ENCODE results near the gene RAB30. TPM values are rescaled to one million over a fixed set of nuclear protein-coding genes. Genes with fewer than 3 reads are reported as not detected.

RAB30 gene
- total RNA-seq, 2 donors from 2014 or later = 8.7 to 12.1 TPM

DNA sequence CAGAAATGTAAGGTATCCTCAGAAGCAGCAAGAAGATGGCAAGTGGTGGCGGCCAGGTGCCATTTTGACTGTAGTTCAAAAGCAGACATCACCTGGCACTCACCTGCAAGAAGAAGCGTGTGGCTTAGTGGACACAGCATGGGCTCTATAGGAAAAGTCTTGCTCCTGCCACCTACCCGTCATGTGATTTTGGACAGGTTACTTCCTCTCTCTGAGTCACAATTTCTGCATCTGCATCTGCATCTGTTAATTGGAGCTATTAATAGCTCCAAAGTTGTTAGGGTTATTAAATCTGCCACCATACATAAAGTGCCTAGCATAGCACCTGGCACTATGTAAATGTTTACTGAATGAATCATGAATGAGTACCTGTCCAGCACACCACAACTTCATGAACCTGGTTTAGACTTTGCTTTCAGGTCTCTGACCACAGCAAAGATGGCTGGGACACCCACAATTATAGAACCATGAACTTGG lies 16.8 kb downstream of the RAB30 start:
- ATAC-seq = no peak
- H3K36me3 Mint-ChIP-seq = peaks cover 26% of the 10 kb centered on the region in 2 donors

DNA sequence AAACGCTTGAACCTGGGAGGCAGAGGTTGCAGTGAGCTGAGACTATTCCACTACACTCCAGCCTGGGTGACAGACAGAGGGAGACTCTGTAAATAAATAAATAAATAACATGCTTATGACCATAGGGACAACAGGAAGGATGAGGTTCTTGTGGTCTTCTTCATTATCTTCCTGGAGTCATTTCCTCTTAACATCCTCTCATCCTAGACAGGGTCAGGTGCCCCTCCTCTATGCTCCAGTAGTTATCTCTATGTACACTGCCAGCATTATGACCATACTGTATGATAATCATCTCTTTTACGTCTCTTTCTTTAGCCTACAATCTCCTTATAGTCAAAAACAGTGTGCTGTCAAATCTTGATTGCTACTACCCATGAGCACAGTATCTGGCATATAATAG lies 17.7 kb downstream of the RAB30 start:
- Mint-ChIP-seq H3K36me3 (peaks cover 26% of the 10 kb centered on the region in 2 donors), H3K9me3 (peaks cover 0 to 22% of the 10 kb centered on the region in 2 donors), H3K27ac (peak overlapping the region in 1 of 2 donors; percentile 51)
- DNase-seq (ENCODE audit: low spot score in 2 of 2) (no peak), ATAC-seq (peak in 1 of 2 donors; percentile 18)

More for the DNA sequence above, 16.8 kb downstream of the RAB30 start:
- peaks cover 0 to 22% of the 10 kb centered on the region in 2 donors for H3K9me3 Mint-ChIP-seq
- peak overlapping the region in 1 of 2 donors; percentile 51 for H3K27ac Mint-ChIP-seq
- no peak for DNase-seq (ENCODE audit: low spot score in 2 of 2)

DNA sequence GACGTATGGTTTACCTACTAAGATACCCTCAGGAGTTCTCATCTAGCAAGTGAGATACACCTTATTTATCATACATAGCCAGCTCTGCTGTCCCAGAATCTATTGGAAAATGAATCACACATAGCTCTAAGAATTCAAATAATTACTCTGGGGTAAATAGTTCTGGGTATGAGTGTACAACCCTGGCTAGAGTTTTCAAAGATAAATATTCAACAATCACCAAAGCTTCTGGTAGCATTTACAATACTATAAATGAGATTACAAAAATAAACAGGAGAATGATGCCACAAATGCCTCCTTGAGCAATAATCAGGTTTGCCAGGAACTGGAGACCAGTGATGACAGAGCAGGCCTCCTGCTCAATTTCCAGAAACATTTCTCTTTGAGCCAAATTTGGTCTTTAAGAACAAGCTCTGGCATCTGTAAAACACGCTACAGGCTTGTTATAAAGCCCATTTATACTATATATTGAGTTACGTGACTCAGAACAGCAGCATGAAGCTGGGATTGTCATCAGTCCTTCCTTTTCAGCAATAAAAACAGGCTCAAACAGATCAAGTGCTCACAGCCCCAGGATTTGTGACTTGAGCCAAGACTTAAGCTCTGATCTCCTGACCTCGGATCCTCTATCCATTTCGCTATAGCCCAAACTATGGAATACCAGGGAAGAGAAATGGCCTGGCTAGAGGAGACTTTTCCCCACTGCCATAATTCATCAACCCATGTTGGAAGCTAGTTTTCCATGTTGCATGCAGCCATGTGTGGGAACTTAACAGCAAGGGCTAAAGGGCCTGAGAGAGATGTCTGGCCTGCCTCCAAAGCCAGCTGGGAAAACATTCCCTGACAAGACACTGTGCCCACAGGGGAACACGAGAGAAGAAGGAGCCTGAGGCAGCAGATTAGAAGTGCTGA lies 19.7 kb downstream of the RAB30 start:
- no peak overlapping the region for H3K27ac Mint-ChIP-seq
- no peak for DNase-seq (ENCODE audit: low spot score in 2 of 2)
- ATAC-seq = peak; percentile 26 to 92
- H3K9me3 Mint-ChIP-seq = peaks cover 0 to 22% of the 10 kb centered on the region in 2 donors
- H3K36me3 Mint-ChIP-seq = peaks cover 26% of the 10 kb centered on the region in 2 donors

DNA sequence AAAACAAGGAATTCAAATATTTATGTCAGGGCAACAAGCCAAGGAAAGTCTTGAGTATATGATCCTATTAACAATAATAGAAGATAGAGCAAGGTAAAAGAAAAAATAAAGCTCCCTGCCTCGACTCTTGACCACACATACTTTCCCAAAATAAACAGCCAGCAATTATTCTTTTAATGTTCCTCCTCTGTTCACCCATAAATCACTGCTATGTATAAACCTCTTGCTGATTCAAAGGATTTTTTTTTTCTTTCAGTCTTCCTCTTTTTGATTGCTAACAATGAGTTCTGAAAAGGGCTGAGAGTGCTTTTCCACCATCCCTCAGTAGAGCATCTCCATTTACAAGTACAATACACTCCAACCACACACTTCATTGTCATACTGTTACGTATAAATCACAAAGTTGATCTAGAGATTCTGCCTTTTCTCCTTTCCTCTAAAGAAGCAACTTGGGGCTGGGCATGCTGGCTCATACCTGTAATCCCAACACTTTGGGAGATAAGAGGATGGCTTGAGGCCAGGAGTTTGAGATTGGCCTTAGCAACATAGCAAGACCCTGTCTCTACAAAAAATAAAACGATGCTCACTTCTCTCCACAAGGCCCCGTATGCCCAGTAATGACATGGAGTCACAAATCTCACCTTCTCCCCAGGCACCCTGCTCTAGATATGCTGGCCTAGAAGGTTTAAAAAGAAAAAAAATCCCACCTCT lies 24.0 kb downstream of the RAB30 start:
- DNase-seq (ENCODE audit: low spot score in 2 of 2) = no peak
- no peak for ATAC-seq
- H3K36me3 Mint-ChIP-seq = peaks cover 9 to 12% of the 10 kb centered on the region in 2 donors
- no peak overlapping the region for H3K27ac Mint-ChIP-seq
- H3K9me3 Mint-ChIP-seq = peaks cover 0 to 12% of the 10 kb centered on the region in 2 donors

DNA sequence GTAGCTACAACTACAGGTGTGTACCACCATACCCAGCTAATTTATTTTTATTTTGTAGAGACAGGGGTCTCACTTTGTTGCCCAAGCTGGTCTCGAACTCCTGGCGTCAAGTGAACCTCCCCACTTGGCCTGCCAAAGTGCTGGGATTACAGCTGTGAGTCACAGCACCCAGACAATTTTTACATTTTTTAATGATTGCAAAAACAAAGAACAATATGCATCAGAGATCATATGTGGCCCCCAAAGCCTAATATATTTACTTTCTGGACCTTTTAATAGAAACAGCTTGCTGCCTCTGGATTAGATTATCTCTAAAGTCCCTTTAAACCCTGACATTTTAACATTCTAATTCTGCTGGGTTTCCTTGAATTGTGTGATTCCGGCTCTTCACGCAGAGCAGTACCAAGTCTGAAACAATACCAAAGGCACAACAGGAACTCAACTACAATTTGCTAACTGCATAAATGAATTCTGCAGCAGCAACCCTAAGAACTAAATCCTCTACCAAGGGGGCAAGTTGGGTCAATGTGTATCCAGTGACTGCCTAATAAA lies 25.0 kb downstream of the RAB30 start:
- Mint-ChIP-seq H3K9me3 (peaks cover 0 to 11% of the 10 kb centered on the region in 2 donors), H3K36me3 (peaks cover 8 to 10% of the 10 kb centered on the region in 2 donors), H3K27ac (no peak overlapping the region)
- ATAC-seq (no peak), DNase-seq (ENCODE audit: low spot score in 2 of 2) (no peak)

DNA sequence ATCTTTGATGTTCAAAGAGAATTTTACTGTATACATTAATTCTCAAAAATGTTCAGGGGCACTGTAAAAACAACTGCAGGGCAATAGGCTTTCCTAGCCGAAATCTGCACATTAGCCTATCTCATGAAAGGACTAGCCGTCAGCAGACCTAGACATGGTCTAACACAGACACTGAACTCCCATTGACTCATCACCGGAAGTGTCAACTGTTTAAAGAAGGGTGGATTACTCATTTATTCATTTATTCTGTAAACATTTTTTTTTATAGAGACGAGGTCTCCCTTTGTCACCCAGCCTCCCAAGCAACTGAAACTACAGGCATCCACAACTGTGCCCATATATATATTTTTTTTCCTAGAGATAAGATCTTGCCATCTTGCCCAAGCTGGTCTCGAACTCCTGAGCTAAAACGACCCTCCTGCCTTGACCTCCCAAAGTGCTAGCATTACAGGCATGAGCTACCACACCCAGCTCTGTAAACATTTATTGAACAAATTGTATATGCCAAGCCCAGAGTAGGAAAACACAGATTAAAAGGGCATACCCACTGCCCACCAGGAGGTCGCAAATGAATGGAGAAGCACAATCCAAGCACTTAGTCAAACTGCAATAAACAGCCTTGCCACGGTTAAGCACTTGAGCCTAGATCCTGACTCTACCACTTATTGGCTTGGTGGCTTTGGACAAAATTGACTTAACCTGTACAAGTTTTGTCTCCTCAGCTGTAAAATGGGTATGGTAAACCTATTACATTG lies 26.6 kb downstream of the RAB30 start:
- Mint-ChIP-seq H3K36me3 (peaks cover under 1 to 7% of the 10 kb centered on the region in 2 donors), H3K9me3 (peaks cover 0 to 1% of the 10 kb centered on the region in 2 donors), H3K27ac (no peak overlapping the region)
- peak; percentile 29 to 69 for ATAC-seq
- DNase-seq (ENCODE audit: low spot score in 2 of 2) = no peak

DNA sequence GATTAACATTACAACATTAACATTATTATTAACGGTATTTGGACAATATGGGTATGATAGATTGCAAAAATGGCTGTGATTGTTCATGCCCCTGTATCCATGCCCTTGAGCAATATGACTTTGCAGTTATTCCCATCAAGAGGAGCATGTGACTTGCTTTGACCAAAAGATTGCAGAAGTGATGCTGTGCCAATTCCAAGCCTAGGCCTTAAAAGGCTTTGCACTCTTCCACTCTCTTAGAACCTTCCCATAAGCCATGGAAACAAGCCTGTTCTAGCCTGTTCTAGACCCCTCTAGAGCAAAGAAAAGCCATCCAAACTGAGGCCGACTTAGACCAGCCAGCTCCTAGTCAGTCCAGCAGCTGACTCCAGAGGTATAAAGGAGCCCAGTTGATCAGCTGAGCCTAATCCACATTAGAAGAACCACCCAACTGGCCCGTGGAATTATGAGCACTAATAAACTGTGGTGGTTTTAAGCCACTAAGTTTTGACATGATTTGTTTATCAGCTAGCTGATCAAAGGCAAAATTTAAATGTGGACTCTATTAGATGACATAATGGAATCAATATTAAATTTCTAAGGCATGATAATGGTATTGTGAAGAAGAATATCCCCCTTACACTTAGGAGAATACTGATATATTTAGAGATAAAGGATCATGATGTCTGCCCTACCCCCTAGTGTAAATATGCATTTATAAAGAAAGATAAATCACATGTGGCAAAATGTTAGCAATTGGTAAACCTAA lies 28.6 kb downstream of the RAB30 start:
- Mint-ChIP-seq H3K27ac (no peak overlapping the region), H3K9me3 (peaks cover 6 to 8% of the 10 kb centered on the region in 2 donors), H3K36me3 (peaks cover 9 to 17% of the 10 kb centered on the region in 2 donors)
- DNase-seq (ENCODE audit: low spot score in 2 of 2) (no peak), ATAC-seq (no peak)

DNA sequence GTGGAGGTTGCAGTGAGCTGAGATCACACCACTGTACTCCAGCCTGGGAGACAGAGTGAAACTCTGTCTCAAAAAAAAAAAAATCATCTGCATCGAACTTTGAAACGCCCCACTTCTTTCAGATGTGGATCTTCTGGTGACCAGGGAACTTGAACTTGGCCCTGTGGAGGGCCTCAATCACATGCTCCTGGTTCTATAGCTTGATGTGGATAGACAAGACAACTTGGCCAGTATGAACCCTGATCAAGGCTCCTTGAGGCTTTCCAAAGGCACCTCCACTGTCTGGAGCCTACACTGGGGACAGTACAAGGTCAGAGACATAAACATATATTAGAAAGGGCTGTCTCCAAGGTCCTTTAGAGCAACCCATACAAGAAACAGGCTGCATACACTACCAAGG lies 30.6 kb downstream of the RAB30 start:
- ATAC-seq = no peak
- Mint-ChIP-seq H3K27ac (no peak overlapping the region), H3K9me3 (peaks cover 6 to 15% of the 10 kb centered on the region in 2 donors), H3K36me3 (peaks cover 9 to 24% of the 10 kb centered on the region in 2 donors)
- no peak for DNase-seq (ENCODE audit: low spot score in 2 of 2)

DNA sequence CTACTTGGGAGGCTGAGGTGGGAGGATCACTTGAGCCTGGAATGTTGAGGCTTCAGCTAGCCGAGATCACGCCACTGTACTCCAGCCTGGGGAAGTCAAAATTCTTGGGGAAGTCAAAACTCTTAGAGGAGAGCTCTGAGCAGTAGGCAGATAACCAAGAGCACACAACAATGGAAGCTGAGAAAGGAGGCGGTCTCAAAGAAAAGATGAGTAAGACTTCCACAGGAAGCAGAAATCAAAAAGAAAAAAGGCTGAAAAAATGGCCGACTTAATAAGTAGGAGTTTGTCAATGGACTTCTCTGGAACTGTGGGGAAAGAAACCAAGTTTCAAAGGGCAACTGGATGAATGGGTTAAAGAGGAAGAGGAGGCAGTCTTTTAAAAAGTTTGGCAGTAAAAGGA lies 32.1 kb downstream of the RAB30 start:
- ATAC-seq = no peak
- Mint-ChIP-seq H3K36me3 (peaks cover 9 to 24% of the 10 kb centered on the region in 2 donors), H3K27ac (peak overlapping the region; percentile 12 to 53), H3K9me3 (peaks cover 6 to 15% of the 10 kb centered on the region in 2 donors)
- DNase-seq (ENCODE audit: low spot score in 2 of 2) = no peak

DNA sequence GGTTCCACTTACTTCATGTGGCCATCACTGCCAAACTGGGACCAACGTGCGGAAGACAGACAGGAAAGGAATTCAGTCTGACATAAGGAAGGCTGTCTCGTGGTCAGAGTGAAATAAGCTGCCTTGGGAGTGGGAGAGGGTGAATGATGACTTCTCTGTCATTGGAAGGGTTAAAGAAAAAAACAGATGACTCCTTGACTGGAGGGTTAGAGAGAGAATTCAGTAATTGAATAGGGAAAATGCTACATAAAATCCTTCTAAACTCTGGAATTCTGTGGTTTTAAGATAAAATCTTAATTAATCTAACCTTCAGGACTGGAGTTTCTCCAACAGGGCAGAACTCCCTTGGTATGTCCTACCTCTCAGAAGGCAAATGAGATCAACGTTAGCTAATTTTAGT lies 33.8 kb downstream of the RAB30 start:
- Mint-ChIP-seq H3K27ac (no peak overlapping the region), H3K36me3 (peaks cover 9 to 24% of the 10 kb centered on the region in 2 donors), H3K9me3 (peaks cover 6 to 15% of the 10 kb centered on the region in 2 donors)
- ATAC-seq (no peak), DNase-seq (ENCODE audit: low spot score in 2 of 2) (no peak)

DNA sequence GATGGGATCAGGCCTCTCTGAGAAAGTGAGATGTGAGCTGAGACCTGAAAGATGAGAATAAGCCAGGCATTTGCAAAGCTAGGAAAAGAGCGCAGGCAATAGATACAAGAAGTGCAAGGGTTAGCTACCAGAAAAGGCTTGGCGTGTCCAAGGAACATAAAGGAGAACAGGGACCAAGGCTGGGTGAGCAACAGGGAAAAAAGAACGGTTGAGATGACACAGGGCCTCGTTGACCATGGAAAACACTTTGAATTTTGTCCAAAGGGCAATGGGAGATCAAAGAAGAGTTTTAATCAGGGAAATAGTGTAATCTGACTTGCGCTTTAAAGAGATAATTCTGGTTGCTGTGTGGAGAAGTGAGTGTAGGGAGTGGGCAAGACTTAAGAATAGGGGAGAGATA lies 35.0 kb downstream of the RAB30 start:
- no peak for ATAC-seq
- Mint-ChIP-seq H3K27ac (no peak overlapping the region), H3K9me3 (peaks cover 6 to 15% of the 10 kb centered on the region in 2 donors)

DNA sequence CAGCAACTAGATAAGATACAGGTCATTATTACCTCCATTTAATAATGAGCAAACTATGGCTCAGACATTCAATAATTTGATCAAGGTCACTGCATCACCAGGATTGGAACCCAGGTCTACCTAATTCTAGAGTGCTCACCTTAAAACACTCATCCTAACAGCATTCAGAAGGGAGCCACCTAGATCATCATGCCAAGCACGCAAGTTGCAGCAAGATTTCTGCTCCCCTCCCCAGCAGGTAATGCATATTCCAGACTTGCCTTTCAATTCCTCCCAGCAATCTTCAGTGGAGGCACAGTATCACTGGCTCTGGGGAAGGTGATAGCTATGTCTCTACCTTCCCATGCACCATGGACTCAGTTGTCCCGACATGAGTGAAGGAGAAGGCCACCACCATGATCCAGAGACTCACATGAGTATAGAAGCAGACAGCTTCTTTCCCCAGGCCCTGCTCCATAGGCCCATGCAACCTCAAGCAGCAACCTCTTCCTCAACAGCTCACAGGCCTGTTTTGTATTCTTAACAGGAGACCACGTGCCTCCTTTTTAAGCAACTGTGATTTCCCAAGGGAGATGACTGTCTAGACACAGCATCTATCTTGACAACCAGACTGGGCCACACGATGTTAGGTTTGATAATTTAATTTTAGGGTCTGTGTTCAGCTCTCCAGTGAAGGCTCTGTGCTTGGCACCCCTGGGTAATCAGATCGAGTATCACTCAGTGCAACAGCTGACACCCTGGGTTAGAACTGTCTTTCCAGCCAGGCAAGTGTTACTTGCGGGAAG lies 36.4 kb downstream of the RAB30 start:
- no peak for ATAC-seq

More for the DNA sequence above, 35.0 kb downstream of the RAB30 start:
- no peak for DNase-seq (ENCODE audit: low spot score in 2 of 2)
- peaks cover 9 to 31% of the 10 kb centered on the region in 2 donors for H3K36me3 Mint-ChIP-seq

DNA sequence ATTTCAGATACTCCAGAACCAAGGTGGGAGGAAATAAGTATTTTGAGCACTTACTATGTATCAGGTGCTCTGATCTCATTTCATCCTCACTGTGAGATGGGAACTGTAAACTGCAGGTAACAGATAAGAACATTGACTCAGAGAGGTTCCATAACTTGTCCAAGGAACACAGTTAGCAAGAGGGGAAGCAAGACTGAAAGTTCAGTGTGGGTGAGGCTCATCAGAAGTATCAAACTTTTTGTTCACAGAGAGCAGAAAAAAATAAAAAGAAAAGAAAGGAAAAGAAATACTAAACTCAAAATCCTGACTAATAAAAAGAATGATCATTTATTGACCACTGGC lies 37.1 kb downstream of the RAB30 start:
- Mint-ChIP-seq H3K9me3 (peaks cover 2 to 11% of the 10 kb centered on the region in 2 donors), H3K27ac (no peak overlapping the region), H3K36me3 (peaks cover 4 to 25% of the 10 kb centered on the region in 2 donors)
- DNase-seq (ENCODE audit: low spot score in 2 of 2) (no peak), ATAC-seq (peak in 1 of 2 donors; percentile 53)

More for the DNA sequence above, 36.4 kb downstream of the RAB30 start:
- Mint-ChIP-seq H3K27ac (peak overlapping the region in 1 of 2 donors; percentile 24), H3K9me3 (peaks cover 6 to 15% of the 10 kb centered on the region in 2 donors), H3K36me3 (peaks cover 9 to 30% of the 10 kb centered on the region in 2 donors)
- DNase-seq (ENCODE audit: low spot score in 2 of 2) = no peak

DNA sequence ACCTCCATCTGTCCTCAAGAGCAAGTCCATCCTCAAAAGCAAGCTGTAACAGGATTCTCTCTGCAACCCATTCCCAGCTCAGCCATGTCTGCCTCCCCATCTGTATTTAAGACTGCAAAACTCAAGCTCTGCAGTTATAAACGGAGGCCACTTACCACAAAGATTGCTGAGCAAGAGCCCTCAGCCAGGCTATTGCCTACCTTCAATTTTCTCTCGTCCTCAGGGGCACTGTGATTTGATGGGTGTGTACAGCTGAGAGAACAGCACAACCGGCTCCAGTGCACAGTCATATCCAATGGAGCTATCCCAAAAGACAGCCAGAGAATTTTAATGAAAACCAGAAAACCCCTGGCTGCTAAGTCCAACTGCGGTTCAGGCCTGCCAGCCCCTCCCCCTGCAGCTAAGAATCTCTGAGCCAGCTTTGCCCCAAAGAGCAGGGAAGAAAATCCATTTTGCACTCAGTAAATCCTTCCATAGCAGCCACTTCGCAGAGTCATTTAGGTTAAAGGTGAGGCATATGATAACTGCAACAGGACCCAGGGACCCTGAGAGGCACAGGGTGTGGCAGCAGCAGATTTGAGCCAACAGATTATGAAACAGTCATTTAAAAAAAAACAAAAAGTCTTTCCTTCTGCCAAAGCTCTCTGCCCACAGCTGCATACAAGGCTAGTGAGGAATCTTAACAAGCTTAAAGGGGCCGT lies 37.6 kb downstream of the RAB30 start:
- ATAC-seq (peak in 1 of 2 donors; percentile 54), DNase-seq (ENCODE audit: low spot score in 2 of 2) (no peak)
- Mint-ChIP-seq H3K27ac (no peak overlapping the region), H3K9me3 (peaks cover 0 to 7% of the 10 kb centered on the region in 2 donors), H3K36me3 (peaks cover 0 to 19% of the 10 kb centered on the region in 2 donors)
